GM15510 (cell line): ENCODE measurements around the gene ARGFX.
A peak's percentile ranks its signal among the peaks of the same experiment; 100 is the strongest.

Experiments used
- POLR2A ChIP-seq: IDR thresholded peaks from 3 replicates; pipeline ENCODE4 v1.6.1; 2011; ENCODE audit warnings: borderline replicate concordance; ENCODE audit not compliant: insufficient read length; ENCODE audit errors: extremely low read depth

Gene ARGFX

GRCh38 chr3:121567649-121568048, at the start of gene ARGFX:
Gene ARGFX, plus strand, starts transcription at chr3:121567949. Its CDS starts 2,765 bp downstream, at chr3:121570714.
- TF ChIP-seq POLR2A: no peak

GRCh38 chr3:121517953-121518655, 49.6 kb upstream of the ARGFX start:
- TF ChIP-seq POLR2A: no peak

GRCh38 chr3:121520510-121520909, 47.2 kb upstream of the ARGFX start:
- no peak for TF ChIP-seq POLR2A

DNA sequence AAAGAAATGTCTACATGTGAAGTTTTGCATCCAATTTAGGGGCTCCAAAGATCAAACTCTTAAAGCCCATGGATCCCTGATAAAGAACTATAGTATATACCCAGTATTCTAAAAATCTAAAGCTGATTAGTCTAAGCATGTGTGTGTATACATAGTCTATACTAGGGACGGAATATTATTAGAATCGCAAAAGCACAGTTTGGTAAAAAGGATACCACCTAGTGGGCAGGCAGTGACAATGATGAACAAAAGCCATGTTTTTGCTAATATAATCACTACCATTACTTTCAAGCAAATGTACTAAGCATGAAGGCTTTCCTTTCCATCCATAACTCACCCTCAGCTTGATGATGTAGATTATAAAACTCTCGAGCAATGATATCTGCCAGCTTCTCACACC, 38.4 kb upstream of the ARGFX start:
- no peak for TF ChIP-seq POLR2A

DNA sequence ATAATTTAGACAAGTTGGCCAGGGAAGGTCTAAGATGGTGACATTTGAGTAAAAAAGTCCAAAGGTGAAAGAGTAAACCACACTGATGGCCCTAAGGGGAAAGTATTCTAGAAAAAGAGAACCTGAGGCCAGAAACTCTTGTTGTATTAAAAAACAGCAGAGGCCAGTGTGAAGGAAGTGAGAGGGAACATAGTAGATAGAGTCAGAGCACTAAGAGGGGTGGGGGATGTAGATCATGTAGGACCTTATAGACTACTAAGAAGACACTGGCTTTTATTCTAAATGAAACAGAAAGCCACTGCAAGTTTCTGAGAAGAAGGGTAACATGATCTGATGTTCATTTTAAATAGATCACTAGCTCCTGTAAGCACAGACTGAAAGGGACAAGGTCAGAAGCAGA, 36.5 kb upstream of the ARGFX start:
- TF ChIP-seq POLR2A: no peak

GRCh38 chr3:121542924-121543323, 24.8 kb upstream of the ARGFX start:
- TF ChIP-seq POLR2A: no peak

- TF ChIP-seq POLR2A: no peak
These were observed 22.6 kb upstream of the ARGFX start for GRCh38 chr3:121545049-121545573.

DNA sequence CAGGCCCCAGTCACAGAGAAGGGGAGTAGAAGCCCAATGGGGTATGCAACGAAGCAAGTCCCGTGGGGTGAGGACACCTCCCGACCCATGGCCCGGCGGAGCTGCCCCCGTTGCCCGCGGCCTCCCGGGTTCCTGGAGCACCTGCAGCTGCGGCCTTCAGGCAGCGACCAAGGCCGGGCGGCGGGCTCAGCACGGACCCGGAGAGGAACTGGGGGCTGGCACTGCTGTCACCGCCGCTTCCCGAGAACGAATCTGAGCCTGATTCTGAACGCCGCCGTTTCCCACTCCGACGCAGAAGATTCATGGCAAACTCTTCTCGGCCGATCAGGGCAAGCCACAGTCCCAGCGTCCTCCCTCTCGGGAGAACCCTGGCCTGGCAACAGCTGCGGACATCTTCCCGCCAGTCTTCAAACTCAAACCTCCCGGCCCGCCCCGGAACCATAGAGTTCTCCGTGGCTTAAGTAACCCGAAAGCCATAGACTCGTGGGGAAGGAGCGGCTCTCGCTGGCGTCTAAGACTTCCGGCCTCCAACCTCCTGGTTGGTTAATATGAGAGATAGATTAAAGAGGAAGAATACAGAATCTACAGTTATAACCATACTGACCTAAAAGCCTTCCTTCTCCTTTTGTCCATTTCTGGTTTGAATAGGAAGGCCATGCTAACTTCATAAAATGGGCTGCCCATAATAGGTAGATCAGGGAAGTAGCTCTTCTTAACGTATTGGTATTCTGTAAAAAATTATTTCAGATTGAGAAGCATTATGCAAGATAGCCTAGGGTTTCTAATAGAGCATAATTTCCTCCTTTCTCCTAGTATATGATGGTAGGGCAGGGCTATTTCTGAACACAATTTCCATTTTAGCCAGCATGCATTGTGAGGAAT, 21.9 kb upstream of the ARGFX start, which contains the start of gene POLQ:
Gene POLQ, minus strand, starts transcription at position 415 of the 882 bp plus-strand sequence. Its CDS starts 111 bp downstream, at position 304.
- peak; percentile 64 for TF ChIP-seq POLR2A

GRCh38 chr3:121552379-121552778, 15.4 kb upstream of the ARGFX start:
- TF ChIP-seq POLR2A: no peak

GRCh38 chr3:121552797-121553196, 15.0 kb upstream of the ARGFX start:
- no peak for TF ChIP-seq POLR2A

GRCh38 chr3:121557426-121557934, 10.3 kb upstream of the ARGFX start:
- TF ChIP-seq POLR2A: no peak

GRCh38 chr3:121562148-121562547, 5.6 kb upstream of the ARGFX start:
- no peak for TF ChIP-seq POLR2A

- TF ChIP-seq POLR2A: no peak
These were observed 976 bp upstream of the ARGFX start for GRCh38 chr3:121566773-121567172.

DNA sequence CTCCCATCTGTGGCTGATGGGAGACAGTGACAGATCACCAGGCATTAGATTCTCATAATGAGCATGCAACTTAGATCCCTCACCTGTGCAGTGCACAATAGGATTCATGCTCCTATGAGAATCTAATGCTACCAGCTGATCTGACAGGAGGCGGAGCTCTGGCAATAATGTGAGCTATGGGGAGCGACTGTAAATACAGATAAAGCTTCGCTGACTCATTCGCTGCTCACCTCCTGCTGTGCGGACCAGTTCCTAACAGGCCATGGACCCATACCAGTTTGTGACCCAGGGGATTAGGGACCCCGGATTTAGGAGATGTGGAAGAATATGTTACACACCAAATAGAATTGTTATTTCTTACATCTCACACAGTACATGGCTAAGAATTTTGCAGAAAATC, 6.7 kb downstream of the ARGFX start:
- no peak for TF ChIP-seq POLR2A

DNA sequence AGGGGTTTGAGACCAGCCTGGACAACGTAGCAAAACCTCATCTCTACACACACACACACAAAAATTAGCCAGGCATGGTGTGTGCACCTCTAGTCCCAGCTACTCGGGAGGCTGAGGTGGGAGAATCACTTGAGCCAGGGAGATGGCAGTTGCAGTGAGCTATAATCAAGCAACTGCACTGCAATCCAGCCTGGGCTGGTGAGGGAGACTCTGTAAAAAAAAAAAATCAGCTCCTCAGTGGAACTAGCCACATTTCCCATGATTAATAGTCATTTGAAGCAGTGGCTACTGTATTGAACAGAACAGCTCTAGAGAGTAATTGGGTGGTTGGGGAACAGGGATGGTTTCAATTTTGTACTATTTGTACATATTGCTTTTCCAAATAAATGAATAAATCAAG, 13.9 kb downstream of the ARGFX start:
- TF ChIP-seq POLR2A: no peak
